H7 (cell line): ENCODE results near the gene CWH43. TPM values are rescaled to one million over a fixed set of nuclear protein-coding genes. Genes with fewer than 3 reads are reported as not detected.
"Not testable (repeated sequence)": the region's sequence is repeated elsewhere in the genome, so short reads cannot be mapped to it uniquely, and the experiment has no call there.

Source experiments
- DNase-seq: peaks from one replicate; pipeline ENCODE4 v3.0.0; 2012
- H3K27me3 ChIP-seq: 2 replicates; pipeline ENCODE4 v1.6.0; 2011; ENCODE audit warnings: mild to moderate bottlenecking, low read length; ENCODE audit not compliant: control insufficient read depth, insufficient read depth
- H3K36me3 ChIP-seq: replicated peaks from 2 replicates; pipeline ENCODE4 v1.5.1; 2011; ENCODE audit warnings: low read length; ENCODE audit not compliant: control insufficient read depth, insufficient read depth
- H3K4me3 ChIP-seq: 2 replicates; pipeline ENCODE4 v1.5.1; 2011; ENCODE audit warnings: low read depth, mild to moderate bottlenecking, control low read depth, low read length, moderate library complexity; ENCODE audit not compliant: insufficient read depth
- total RNA-seq: library from RNA; depleted of rRNA; stranded (reverse); fragments of >200 nt; shearing (Covaris generic); gene quantifications from 2 replicates; pipeline ENCODE4 v1.2.3, GENCODE V29; 2014; rRNA removed

Gene CWH43
- not detected in 2 replicates for total RNA-seq

DNA sequence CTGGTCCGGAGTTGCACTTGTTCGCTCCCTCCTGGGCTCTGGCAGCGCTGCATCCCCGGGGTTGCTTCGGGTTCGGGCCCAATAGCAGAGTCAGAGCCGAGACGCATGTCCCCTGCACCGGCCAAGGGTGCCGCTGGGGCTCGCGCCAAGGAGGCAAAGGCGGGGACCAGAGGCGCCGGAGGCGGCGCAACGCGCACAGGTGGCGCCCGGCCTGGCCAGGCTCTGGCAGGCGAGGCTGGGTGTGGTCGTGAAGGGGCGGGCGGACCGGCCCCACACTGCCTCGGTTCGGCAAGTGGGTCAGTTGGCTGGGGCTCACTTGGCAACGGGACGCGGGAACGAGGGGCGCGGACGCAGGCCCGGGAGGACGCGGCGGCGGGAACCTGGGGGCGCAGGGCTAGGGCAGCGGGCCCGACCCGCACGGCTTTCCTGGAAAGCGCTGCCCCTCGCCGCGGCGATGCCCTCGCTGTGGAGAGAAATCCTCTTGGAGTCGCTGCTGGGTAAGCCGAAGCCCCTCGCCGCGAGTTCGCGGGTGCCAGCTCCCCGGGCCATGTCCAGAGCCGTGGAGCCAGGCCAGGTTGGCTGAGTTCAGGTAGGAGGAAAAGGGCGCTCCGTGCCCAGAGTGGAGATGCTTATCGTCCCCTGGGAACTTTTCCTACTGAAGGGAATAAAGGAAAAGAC lies at the start of gene CWH43:
TSS of gene CWH43 (plus strand) at position 300 of the 678 bp plus-strand sequence. CDS start at position 455, 155 bp downstream.
- peak; percentile 82 for DNase-seq
- H3K36me3 ChIP-seq = no peaks in the 10 kb centered on the region
- peaks cover 27% of the 10 kb centered on the region for H3K27me3 ChIP-seq
- H3K4me3 ChIP-seq = peak within 1 kb of the TSS; percentile 30

DNA sequence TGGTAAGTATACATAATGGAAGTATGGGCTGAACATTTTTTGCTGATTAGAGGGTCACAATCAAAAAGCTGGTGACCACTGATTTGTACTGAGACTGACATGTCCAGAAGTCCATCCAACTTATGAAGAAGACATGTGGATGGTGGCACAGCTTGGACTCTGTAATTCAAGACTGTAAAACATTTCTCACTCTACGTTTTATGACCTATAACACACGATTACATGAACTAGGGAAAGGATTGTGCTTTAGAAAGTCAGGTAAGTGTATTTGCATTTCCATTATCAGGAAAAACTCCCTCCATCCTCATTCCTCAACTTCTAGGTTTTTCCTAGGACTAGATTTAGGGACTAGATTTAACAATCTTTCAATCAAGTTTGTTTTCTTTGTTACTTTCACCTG lies 49.0 kb upstream of the CWH43 start:
- no peaks in the 10 kb centered on the region for H3K27me3 ChIP-seq
- no peaks in the 10 kb centered on the region for H3K36me3 ChIP-seq
- no peak for DNase-seq
- no peak overlapping the region for H3K4me3 ChIP-seq

DNA sequence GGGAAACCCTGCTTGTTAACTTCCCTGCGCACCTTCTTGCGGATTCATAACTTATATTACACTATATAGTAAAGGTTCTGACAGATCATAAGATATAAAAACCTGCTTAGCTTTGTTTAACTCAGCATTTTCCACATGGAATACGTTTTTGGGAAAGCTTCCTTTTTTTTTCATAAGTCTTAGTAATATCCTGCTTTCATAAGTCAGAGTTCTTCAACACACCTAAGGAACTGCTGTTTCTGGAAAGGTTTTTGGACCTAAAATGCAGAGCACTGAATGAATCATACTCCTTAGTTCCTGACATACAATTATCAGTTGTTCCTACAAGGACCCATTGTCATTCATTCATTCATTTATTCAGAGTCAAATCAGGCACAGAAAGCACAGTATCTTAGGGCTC lies 47.2 kb upstream of the CWH43 start:
- Histone ChIP-seq H3K4me3 (no peak overlapping the region), H3K27me3 (no peaks in the 10 kb centered on the region; the same call in 1 of the 2 replicates), H3K36me3 (no peaks in the 10 kb centered on the region)
- DNase-seq = no peak

DNA sequence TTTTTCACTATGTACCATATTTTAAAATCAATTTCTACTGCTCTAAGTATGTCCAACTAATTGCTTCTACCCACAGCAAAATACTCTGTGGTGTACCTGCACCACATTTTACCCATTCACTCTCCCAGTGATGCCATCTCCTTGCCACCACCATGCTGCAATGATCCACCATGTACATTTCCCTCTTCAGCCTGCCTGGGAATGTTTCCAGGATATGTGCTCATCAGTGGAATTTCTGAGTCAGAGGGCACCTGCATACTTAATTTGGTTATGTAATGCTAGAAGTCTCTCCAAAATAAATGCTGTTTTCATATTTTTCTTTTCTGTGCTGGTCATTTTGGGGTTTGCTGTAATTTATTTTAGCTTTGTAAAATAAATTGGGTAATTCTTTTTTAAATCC lies 46.3 kb upstream of the CWH43 start:
- Histone ChIP-seq H3K4me3 (no peak overlapping the region), H3K36me3 (no peaks in the 10 kb centered on the region), H3K27me3 (no peaks in the 10 kb centered on the region; the same call in 1 of the 2 replicates)
- DNase-seq = no peak

DNA sequence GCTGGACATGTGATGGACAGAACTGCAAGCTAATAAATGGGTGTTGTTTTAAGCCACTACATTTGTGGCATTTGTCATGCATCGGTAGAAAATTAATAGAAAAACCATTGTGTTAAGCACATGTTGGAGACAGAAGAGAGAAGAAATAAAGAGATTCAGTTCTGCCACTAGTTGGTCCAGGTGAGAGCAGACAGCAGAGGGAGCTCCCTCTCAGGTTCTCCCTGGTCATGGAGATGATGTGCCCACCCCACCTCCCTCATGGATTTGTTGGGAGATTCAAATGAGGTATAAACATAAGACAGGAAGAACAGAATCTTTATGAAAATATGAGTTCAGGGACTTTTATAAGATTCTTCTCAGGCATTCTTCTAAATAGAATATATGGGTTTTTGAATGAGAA lies 42.7 kb upstream of the CWH43 start:
- DNase-seq = peak; percentile 48
- H3K27me3 ChIP-seq = no peaks in the 10 kb centered on the region; the same call in 1 of the 2 replicates
- H3K36me3 ChIP-seq = no peaks in the 10 kb centered on the region
- H3K4me3 ChIP-seq = no peak overlapping the region

DNA sequence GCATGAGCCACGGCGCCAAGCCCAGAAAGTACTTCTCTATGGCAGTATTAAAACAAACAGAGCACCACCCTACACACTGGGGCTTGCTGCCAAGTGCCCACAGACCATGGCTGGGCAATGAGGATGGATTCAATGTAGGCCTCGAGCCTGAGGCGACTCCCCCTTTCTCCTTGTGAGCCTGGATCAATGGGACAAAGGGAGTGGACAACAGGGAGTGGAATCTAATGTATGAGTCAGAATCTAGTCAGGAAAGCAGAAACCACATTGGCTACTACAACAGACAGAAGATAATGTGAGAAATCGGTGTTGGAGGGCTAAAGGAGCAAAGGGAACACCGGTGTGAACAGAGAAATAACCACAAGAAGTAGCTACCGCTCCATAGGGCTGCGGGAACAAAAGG lies 41.8 kb upstream of the CWH43 start:
- no peaks in the 10 kb centered on the region; the same call in 1 of the 2 replicates for H3K27me3 ChIP-seq
- DNase-seq = no peak
- no peaks in the 10 kb centered on the region for H3K36me3 ChIP-seq
- H3K4me3 ChIP-seq = no peak overlapping the region

DNA sequence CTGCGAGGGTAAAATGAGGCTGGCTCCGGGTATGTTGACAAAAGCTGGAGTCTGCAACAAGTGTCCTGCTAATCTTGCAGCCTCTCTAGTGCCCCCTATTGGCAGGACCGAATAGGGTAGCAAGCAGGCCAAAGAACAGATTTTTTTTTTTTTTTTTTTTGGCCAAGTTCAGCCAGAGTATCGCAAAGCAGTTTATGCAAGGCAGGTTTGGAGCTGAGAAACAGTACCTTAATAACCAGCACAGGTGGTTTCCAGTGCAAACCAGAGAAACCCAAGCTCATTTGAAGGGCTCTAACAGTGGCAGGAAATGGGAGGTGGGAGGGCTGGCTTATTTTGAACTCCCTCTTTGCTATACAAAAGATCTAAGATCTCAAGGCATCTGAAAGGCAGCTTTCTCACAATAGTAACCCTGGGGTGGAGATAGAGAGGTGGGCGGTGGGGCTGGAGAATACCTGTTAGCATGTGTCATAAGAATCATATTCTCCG lies 41.3 kb upstream of the CWH43 start:
- no peak overlapping the region for H3K4me3 ChIP-seq
- no peak for DNase-seq
- H3K27me3 ChIP-seq = no peaks in the 10 kb centered on the region; the same call in 1 of the 2 replicates
- H3K36me3 ChIP-seq = no peaks in the 10 kb centered on the region

DNA sequence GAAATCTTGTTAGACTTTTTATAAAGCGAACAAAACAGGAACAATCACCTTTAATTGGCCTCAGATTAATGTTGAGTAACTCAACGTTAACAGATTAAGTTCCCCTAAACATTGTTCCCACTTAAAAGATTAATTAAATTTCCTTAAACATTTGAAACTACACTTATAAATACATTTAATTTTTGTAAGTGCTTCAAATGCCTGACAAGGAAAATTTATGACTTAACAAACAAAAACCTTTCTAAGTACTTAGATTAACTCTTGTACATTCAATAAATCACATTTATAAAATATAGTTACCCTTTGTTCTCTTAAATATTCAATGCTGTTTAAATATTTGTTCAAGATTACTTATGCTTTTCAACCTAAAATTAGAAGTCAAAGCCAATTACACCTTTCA lies 40.1 kb upstream of the CWH43 start:
- no peak for DNase-seq
- no peaks in the 10 kb centered on the region; the same call in 1 of the 2 replicates for H3K27me3 ChIP-seq
- no peaks in the 10 kb centered on the region for H3K36me3 ChIP-seq
- no peak overlapping the region for H3K4me3 ChIP-seq

DNA sequence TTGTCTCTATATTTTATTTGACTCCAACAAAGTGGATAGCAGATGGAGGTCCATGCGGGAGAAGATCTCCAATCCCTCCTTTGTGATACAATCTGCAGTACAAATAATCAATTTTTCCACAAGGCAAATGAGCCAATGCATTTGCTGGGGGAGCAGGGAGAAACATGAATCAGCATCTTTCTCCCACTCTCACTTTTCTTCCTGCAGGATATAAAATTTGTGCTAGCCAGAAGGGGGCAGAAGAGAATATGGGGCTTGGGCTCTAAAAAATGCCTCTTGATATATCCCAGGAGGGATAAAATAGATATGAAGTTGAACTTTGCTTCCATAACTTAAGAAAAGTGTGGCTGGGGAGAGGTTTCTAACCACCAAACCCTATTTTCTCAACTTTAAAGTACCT lies 38.3 kb upstream of the CWH43 start:
- H3K27me3 ChIP-seq = no peaks in the 10 kb centered on the region
- DNase-seq = no peak

DNA sequence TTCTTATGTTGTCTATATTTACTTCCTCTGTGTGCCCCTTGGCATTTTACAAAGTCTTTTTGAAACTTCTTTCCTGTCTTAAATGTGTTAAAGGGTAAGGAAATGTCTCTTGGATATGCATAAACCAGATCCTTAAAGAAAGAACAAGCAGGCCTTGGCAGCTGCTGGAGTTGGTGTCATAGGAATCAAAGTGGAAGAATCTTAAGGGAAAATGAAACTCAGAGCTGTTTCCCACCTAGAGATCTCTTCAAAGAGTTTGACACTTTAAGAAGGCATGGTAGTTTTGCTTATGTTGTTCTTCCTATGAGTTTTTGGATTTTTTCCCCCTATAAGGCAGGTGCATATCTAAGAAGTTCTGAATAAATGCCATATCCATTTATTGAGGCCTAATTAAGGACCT lies 37.0 kb upstream of the CWH43 start:
- Histone ChIP-seq H3K4me3 (no peak overlapping the region), H3K27me3 (no peaks in the 10 kb centered on the region), H3K36me3 (no peaks in the 10 kb centered on the region)
- DNase-seq = no peak

More for the DNA sequence above, 38.3 kb upstream of the CWH43 start:
- Histone ChIP-seq H3K4me3 (no peak overlapping the region), H3K36me3 (no peaks in the 10 kb centered on the region)

DNA sequence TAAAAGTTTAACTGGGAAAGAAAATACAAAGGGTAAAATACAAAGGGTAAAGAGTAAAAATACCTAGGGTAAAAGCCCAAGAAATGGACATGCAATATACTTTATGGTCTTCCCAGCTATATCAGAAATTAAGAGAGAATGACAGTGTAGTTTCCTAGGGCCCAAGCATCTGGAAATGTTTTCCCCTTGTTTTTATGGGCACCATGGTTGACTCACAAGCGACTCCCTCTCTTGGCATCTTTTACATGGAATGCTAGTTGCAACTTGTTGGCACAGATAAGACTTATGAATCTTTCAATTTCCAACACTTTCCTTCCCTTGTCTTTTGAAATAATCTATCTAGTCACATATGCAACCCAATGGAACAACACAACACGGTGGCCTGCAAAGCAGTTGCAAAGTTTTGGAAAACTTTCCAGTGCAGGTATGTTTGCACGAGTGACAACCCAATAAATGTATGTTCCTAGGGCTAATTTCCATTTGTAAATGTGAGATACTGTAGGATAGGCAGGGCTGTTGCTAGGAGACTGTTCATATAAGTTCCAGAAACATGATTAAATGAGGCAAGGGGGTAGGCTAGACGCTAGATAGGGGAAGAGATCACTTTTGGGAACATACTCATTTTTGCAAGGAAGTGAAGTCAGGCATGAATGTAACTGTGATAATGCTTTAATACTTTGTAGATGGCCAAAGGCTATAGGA lies 36.4 kb upstream of the CWH43 start:
- Histone ChIP-seq H3K4me3 (no peak overlapping the region), H3K27me3 (no peaks in the 10 kb centered on the region), H3K36me3 (no peaks in the 10 kb centered on the region)
- DNase-seq = no peak

DNA sequence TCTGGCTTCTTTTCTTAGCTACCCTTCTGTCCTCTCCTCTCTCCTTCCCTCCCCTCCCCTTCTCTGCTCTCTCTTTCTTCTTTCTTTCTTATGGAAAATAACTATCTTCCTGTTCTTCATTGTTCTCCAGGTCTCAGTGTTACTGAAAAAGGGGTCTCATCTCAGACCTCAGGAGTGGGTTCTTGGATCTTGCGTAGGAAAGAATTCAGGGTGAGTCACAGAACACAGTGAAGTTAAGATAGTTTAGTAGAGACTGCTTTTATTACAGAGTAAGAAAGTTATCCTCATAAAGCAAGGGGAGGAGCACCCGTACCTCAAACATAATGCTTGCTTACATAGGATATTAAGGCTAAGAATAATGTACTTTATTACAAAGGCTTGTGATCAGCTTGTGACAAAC lies 31.8 kb upstream of the CWH43 start:
- DNase-seq = no peak
- no peak overlapping the region for H3K4me3 ChIP-seq
- no peaks in the 10 kb centered on the region for H3K27me3 ChIP-seq
- no peaks in the 10 kb centered on the region for H3K36me3 ChIP-seq

DNA sequence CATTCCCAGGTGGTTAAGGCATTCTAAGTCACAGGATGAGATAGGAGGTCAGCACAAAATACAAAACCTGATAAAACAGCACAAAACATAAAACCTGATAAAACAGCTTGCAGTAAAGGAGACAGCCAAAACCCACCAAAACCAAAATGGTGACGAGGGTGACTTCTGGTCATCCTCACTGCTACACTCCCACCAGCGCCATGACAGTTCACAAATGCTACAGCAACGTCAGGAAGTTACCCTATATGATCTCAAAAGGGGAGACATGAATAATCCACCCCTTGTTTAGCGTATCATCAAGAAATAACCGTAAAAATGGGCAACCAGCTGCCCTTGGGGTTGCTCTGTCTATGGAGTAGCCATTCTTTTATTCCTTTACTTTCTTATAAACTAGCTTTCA lies 28.7 kb upstream of the CWH43 start:
- H3K36me3 ChIP-seq, DNase-seq, H3K27me3 ChIP-seq: not testable (repeated sequence)

DNA sequence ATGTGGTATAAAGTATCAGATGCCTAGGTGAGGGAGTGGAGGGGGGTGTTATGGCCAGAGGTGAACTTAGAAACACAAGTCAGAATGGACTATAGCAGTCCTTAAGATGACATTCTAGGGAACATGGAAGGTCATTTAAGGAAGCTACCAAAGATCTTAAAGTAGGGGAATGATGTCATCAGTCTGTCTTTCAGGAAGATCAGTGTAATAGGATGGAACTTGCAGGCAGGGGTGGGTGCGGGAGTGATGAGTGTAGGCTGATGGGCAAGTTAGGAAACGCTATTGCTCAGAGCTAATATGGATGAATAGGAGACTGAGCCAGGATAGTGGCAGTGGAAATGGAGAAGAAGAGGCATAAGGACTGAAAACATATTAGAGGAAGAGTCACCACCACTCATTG lies 27.5 kb upstream of the CWH43 start:
- H3K4me3 ChIP-seq = no peak overlapping the region
- no peak for DNase-seq
- H3K27me3 ChIP-seq = no peaks in the 10 kb centered on the region
- no peaks in the 10 kb centered on the region for H3K36me3 ChIP-seq

More for the DNA sequence above, 28.7 kb upstream of the CWH43 start:
- H3K4me3 ChIP-seq = not testable (repeated sequence)

DNA sequence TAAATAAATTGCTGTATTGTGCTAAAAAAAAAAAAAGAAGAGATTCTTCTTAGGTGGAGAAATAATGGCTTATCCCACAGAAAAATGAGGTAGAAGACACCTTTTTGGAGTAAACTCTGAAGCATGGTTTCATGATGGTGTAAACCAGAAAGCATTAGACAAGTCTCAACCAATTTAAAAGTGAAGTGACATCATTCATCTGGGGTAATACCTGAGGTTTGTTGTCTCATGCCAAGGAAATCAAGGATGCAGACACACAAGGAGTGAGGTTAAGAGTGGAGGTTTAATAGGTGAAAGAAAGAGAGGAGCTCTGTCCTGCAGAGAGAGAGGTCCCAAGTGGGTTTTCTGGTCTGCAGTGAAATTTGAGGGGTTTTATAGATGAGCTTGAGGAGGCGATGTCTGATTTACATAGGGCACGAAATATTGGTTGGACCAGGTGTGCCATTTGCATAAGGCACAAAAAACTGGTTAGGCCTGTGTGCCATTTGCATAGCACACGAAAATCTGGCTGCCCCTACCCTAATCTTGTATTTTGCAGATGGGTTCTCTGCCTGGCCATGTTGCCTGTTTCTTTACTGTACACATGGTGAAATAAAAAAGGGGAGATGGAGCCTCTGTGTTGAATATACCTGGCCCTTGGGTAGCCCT lies 25.0 kb upstream of the CWH43 start:
- no peaks in the 10 kb centered on the region for H3K36me3 ChIP-seq
- no peak for DNase-seq
- no peaks in the 10 kb centered on the region for H3K27me3 ChIP-seq
- no peak overlapping the region for H3K4me3 ChIP-seq
